CD4-positive, alpha-beta memory T cell (primary cell): ENCODE data around the gene ZNF530. TPM values are rescaled to one million over a fixed set of nuclear protein-coding genes. Genes with fewer than 3 reads are reported as not detected.
A peak's percentile ranks its signal among the peaks of the same experiment; 100 is the strongest.

ENCODE experiments used
- CTCF ChIA-PET: fragments of 350-600 bp; sonication (Branson Sonifier 250); formaldehyde crosslinking; loops from one replicate; lab custom pipeline; 2021; ENCODE audit warnings: inconsistent platforms; ENCODE audit not compliant: partially characterized antibody; lab: Charles Lee
- POLR2A ChIA-PET: fragments of 350-600 bp; sonication (Branson Sonifier 250); formaldehyde crosslinking; loops from one replicate; lab custom pipeline; 2021; ENCODE audit not compliant: partially characterized antibody; lab: Charles Lee
- DNase-seq, 5 donors: peaks; one replicate each; pipeline versions ENCODE4 v3.0.0 to v3.0.0-alpha.2; 2020 to 2022; ENCODE audit warnings: mixed read lengths in 1 of 5
- H3K27ac ChIP-seq: one replicate; pipeline ENCODE4 v1.7.0; 2013; ENCODE audit warnings: low read depth, low read length
- H3K27me3 ChIP-seq: 2 replicates; pipeline ENCODE4 v1.7.0; 2013; ENCODE audit warnings: mild to moderate bottlenecking, low read length, moderate library complexity; ENCODE audit not compliant: insufficient read depth
- H3K36me3 ChIP-seq: 2 replicates; pipeline ENCODE4 v1.7.0; 2013; ENCODE audit warnings: mild to moderate bottlenecking, low read length, moderate library complexity; ENCODE audit not compliant: insufficient read depth
- H3K4me1 ChIP-seq: 2 replicates; pipeline ENCODE4 v1.7.0; 2013; ENCODE audit warnings: mild to moderate bottlenecking, low read length, moderate library complexity; ENCODE audit not compliant: insufficient read depth
- H3K4me3 ChIP-seq, 2 donors: one replicate each; pipeline ENCODE4 v1.7.0; 2013; ENCODE audit warnings: low read length in 2 of 2, mild to moderate bottlenecking in 1 of 2
- H3K9me3 ChIP-seq, 2 donors: one replicate each; pipeline ENCODE4 v1.7.0; 2013; ENCODE audit warnings: low read length in 2 of 2, control low read depth in 1 of 2; ENCODE audit not compliant: control insufficient read depth in 1 of 2
- H3K27ac Mint-ChIP-seq, 7 donors: one replicate each; pipeline ENCODE4 v1.8.0; 2020 to 2021; ENCODE audit warnings: mixed read lengths in 7 of 7, mild to moderate bottlenecking in 6 of 7, inconsistent platforms in 3 of 7, moderate library complexity in 3 of 7
- H3K27me3 Mint-ChIP-seq, 2 donors: one replicate each; pipeline ENCODE4 v1.8.0; 2020 to 2021; ENCODE audit warnings: mixed read lengths in 2 of 2
- H3K36me3 Mint-ChIP-seq, 2 donors: one replicate each; pipeline ENCODE4 v1.8.0; 2020 to 2021; ENCODE audit warnings: mixed read lengths in 2 of 2, inconsistent platforms in 1 of 2, mild to moderate bottlenecking in 1 of 2
- H3K4me1 Mint-ChIP-seq, 4 donors: one replicate each; pipeline ENCODE4 v1.8.0; 2020 to 2021; ENCODE audit warnings: mixed read lengths in 4 of 4, mild to moderate bottlenecking in 1 of 4
- H3K4me3 Mint-ChIP-seq, 8 donors: one replicate each; pipeline ENCODE4 v1.8.0; 2020 to 2021; ENCODE audit warnings: mixed read lengths in 8 of 8, mild to moderate bottlenecking in 7 of 8, moderate library complexity in 6 of 8, inconsistent platforms in 3 of 8
- H3K9me3 Mint-ChIP-seq, 8 donors: one replicate each; pipeline ENCODE4 v1.8.0; 2020 to 2021; ENCODE audit warnings: mixed read lengths in 8 of 8, mild to moderate bottlenecking in 5 of 8, inconsistent platforms in 3 of 8, moderate library complexity in 1 of 8
- intact Hi-C: fragments of 100-400 bp; cut with micrococcal nuclease; formaldehyde crosslinking; loops from one replicate; pipeline ENCODE4 v1.15.1; 2023
- polyA plus RNA-seq, 2 donors: library from polyadenylated mRNA; unstranded; fragments of 300-500 nt; fragmentation: Illumina TruSeq; gene quantifications; one replicate each; pipeline ENCODE4 v1.2.3, GENCODE V29; 2021
- total RNA-seq, 2 experiments: library from RNA; stranded (reverse); gene quantifications; one replicate each; pipeline ENCODE4 v1.2.3, GENCODE V29; 2021

ZNF530 gene
- total and polyA plus RNA-seq, 4 experiments from 2014 or later: 6.8 to 10.9 (median 9.9) TPM

GRCh38 chr19:57633832-57634131 lies 34.1 kb downstream of the ZNF530 start:
- CTCF ChIA-PET: no interaction called here

GRCh38 chr19:57637379-57637778 lies 37.7 kb downstream of the ZNF530 start:
- no peaks in the 10 kb centered on the region for H3K27me3 ChIP-seq
- H3K36me3 ChIP-seq: peaks cover 57% of the 10 kb centered on the region
- H3K4me3 Mint-ChIP-seq: no peak overlapping the region
- intact Hi-C loops: no loop called here
- H3K36me3 Mint-ChIP-seq: peaks cover 86% of the 10 kb centered on the region in 2 donors
- no peak overlapping the region for H3K27ac Mint-ChIP-seq
- peaks cover 18 to 31% (median 28%) of the 10 kb centered on the region in 4 donors for H3K4me1 Mint-ChIP-seq
- DNase-seq: no peak
- peaks cover 19% of the 10 kb centered on the region for H3K4me1 ChIP-seq
- H3K27ac ChIP-seq: no peak overlapping the region
- H3K27me3 Mint-ChIP-seq: no peaks in the 10 kb centered on the region
- H3K9me3 ChIP-seq: peaks cover 12 to 55% of the 10 kb centered on the region in 2 donors
- ChIA-PET CTCF (no interaction called here), POLR2A (no interaction called here)
- no peak overlapping the region for H3K4me3 ChIP-seq
- H3K9me3 Mint-ChIP-seq: peaks cover 13 to 83% (median 70%) of the 10 kb centered on the region in 8 donors

More at GRCh38 chr19:57633832-57634131, 34.1 kb downstream of the ZNF530 start:
- H3K4me3 ChIP-seq: peak overlapping the region; percentile 84 to 87
- Mint-ChIP-seq H3K9me3 (peaks cover 8 to 58% (median 42%) of the 10 kb centered on the region in 8 donors), H3K27me3 (no peaks in the 10 kb centered on the region), H3K36me3 (peaks cover 50 to 59% of the 10 kb centered on the region in 2 donors), H3K4me3 (peak overlapping the region; percentile 94 to 98 (median 96)), H3K27ac (peak overlapping the region; percentile 83 to 96 (median 94)), H3K4me1 (peaks cover 18 to 35% (median 29%) of the 10 kb centered on the region in 4 donors)
- POLR2A ChIA-PET: interaction anchor here (0.7 to 2.2 kb wide), 16 partner anchors 12 to 550 kb away, joined by 3 to 16 read pairs (median 5); partner anchors contain the start of genes ZIK1, ZNF134, ZNF274 and ZNF530
- intact Hi-C loops: loop anchor here (1.0 to 5.0 kb wide), 10 partner anchors 19 to 222 kb away; partner anchors contain the start of genes ZNF134, ZNF17, ZNF416 and ZNF551
- H3K36me3 ChIP-seq: peaks cover 24% of the 10 kb centered on the region
- no peak for DNase-seq
- H3K4me1 ChIP-seq: peaks cover 19% of the 10 kb centered on the region
- peaks cover 0 to 25% of the 10 kb centered on the region in 2 donors for H3K9me3 ChIP-seq
- peak overlapping the region; percentile 81 for H3K27ac ChIP-seq
- H3K27me3 ChIP-seq: no peaks in the 10 kb centered on the region

GRCh38 chr19:57641715-57642234 lies 42.1 kb downstream of the ZNF530 start:
- H3K36me3 Mint-ChIP-seq: peaks cover 67 to 75% of the 10 kb centered on the region in 2 donors
- Histone ChIP-seq H3K27me3 (no peaks in the 10 kb centered on the region), H3K36me3 (peaks cover 46% of the 10 kb centered on the region), H3K27ac (no peak overlapping the region), H3K4me3 (peak overlapping the region in 1 of 2 donors; percentile 25), H3K9me3 (peaks cover 17 to 58% of the 10 kb centered on the region in 2 donors), H3K4me1 (no peaks in the 10 kb centered on the region)
- POLR2A ChIA-PET: no interaction called here
- intact Hi-C loops: no loop called here
- H3K9me3 Mint-ChIP-seq: peaks cover 12 to 97% (median 90%) of the 10 kb centered on the region in 8 donors
- H3K27ac Mint-ChIP-seq: peak overlapping the region in 1 of 7 donors; percentile 7
- no peaks in the 10 kb centered on the region for H3K27me3 Mint-ChIP-seq
- no peak for DNase-seq
- H3K4me1 Mint-ChIP-seq: peaks cover 0 to 8% (median under 1%) of the 10 kb centered on the region in 4 donors
- H3K4me3 Mint-ChIP-seq: no peak overlapping the region
- CTCF ChIA-PET: no interaction called here

- H3K27ac Mint-ChIP-seq: no peak overlapping the region
- intact Hi-C loops: no loop called here
- CTCF ChIA-PET: no interaction called here
- no peak overlapping the region for H3K4me3 Mint-ChIP-seq
- peaks cover 0 to 5% (median under 1%) of the 10 kb centered on the region in 4 donors for H3K4me1 Mint-ChIP-seq
- Histone ChIP-seq H3K27me3 (no peaks in the 10 kb centered on the region), H3K9me3 (peaks cover 17 to 51% of the 10 kb centered on the region in 2 donors), H3K4me1 (no peaks in the 10 kb centered on the region), H3K4me3 (peak overlapping the region in 1 of 2 donors; percentile 25), H3K36me3 (peaks cover 39% of the 10 kb centered on the region), H3K27ac (no peak overlapping the region)
- H3K27me3 Mint-ChIP-seq: no peaks in the 10 kb centered on the region
- POLR2A ChIA-PET: no interaction called here
- peaks cover 12 to 97% (median 89%) of the 10 kb centered on the region in 8 donors for H3K9me3 Mint-ChIP-seq
- DNase-seq: no peak
- H3K36me3 Mint-ChIP-seq: peaks cover 61 to 67% of the 10 kb centered on the region in 2 donors
These were observed 42.8 kb downstream of the ZNF530 start for GRCh38 chr19:57642396-57643046.

- intact Hi-C loops: no loop called here
- peaks cover 0 to 2% (median under 1%) of the 10 kb centered on the region in 4 donors for H3K4me1 Mint-ChIP-seq
- Histone ChIP-seq H3K27me3 (no peaks in the 10 kb centered on the region), H3K4me3 (no peak overlapping the region), H3K9me3 (peaks cover 17 to 51% of the 10 kb centered on the region in 2 donors), H3K4me1 (no peaks in the 10 kb centered on the region), H3K27ac (no peak overlapping the region), H3K36me3 (peaks cover 34% of the 10 kb centered on the region)
- H3K27me3 Mint-ChIP-seq: no peaks in the 10 kb centered on the region
- ChIA-PET POLR2A (no interaction called here), CTCF (no interaction called here)
- H3K36me3 Mint-ChIP-seq: peaks cover 55 to 59% of the 10 kb centered on the region in 2 donors
- no peak for DNase-seq
- no peak overlapping the region for H3K4me3 Mint-ChIP-seq
- H3K27ac Mint-ChIP-seq: no peak overlapping the region
- peaks cover 6 to 97% (median 88%) of the 10 kb centered on the region in 8 donors for H3K9me3 Mint-ChIP-seq
These were observed 44.0 kb downstream of the ZNF530 start for GRCh38 chr19:57643734-57644133.

GRCh38 chr19:57648331-57649003 lies 48.8 kb downstream of the ZNF530 start:
- POLR2A ChIA-PET: no interaction called here
- H3K27ac Mint-ChIP-seq: no peak overlapping the region
- peaks cover 3 to 6% of the 10 kb centered on the region in 2 donors for H3K27me3 Mint-ChIP-seq
- intact Hi-C loops: no loop called here
- H3K9me3 ChIP-seq: peaks cover 0 to 8% of the 10 kb centered on the region in 2 donors
- H3K4me1 Mint-ChIP-seq: peaks cover 5 to 11% (median 8%) of the 10 kb centered on the region in 4 donors
- peak overlapping the region in 1 of 8 donors; percentile 39 for H3K4me3 Mint-ChIP-seq
- no peaks in the 10 kb centered on the region for H3K27me3 ChIP-seq
- no peak for DNase-seq
- H3K4me3 ChIP-seq: no peak overlapping the region
- H3K27ac ChIP-seq: no peak overlapping the region
- peaks cover 7 to 82% (median 73%) of the 10 kb centered on the region in 8 donors for H3K9me3 Mint-ChIP-seq
- H3K4me1 ChIP-seq: no peaks in the 10 kb centered on the region
- H3K36me3 ChIP-seq: no peaks in the 10 kb centered on the region
- peaks cover 14 to 36% of the 10 kb centered on the region in 2 donors for H3K36me3 Mint-ChIP-seq
- CTCF ChIA-PET: no interaction called here

GRCh38 chr19:57651654-57651996 lies 51.9 kb downstream of the ZNF530 start:
- intact Hi-C loops: no loop called here
- H3K9me3 Mint-ChIP-seq: peaks cover 18 to 84% (median 75%) of the 10 kb centered on the region in 8 donors
- H3K27me3 ChIP-seq: no peaks in the 10 kb centered on the region
- H3K4me1 ChIP-seq: no peaks in the 10 kb centered on the region
- POLR2A ChIA-PET: no interaction called here
- peak overlapping the region in 1 of 7 donors; percentile 75 for H3K27ac Mint-ChIP-seq
- peak overlapping the region in 1 of 2 donors; percentile 11 for H3K4me3 ChIP-seq
- H3K36me3 ChIP-seq: no peaks in the 10 kb centered on the region
- H3K4me3 Mint-ChIP-seq: peak overlapping the region in 4 of 8 donors; percentile 15 to 64 (median 44)
- H3K27me3 Mint-ChIP-seq: peaks cover 14 to 15% of the 10 kb centered on the region in 2 donors
- H3K36me3 Mint-ChIP-seq: peaks cover 16 to 36% of the 10 kb centered on the region in 2 donors
- DNase-seq: no peak
- CTCF ChIA-PET: no interaction called here
- H3K4me1 Mint-ChIP-seq: peaks cover 5 to 11% (median 8%) of the 10 kb centered on the region in 4 donors
- H3K9me3 ChIP-seq: peaks cover 0 to 8% of the 10 kb centered on the region in 2 donors
- no peak overlapping the region for H3K27ac ChIP-seq
